Measurements from ENCODE around the gene TARDBP. TPM values are rescaled to one million over a fixed set of nuclear protein-coding genes. Genes with fewer than 3 reads are reported as not detected.
"Not testable (repeated sequence)": the region's sequence is repeated elsewhere in the genome, so short reads cannot be mapped to it uniquely, and the experiment has no call there.

Gene TARDBP
- total RNA-seq, 4 donors from 2014 or later, result 51.2 to 110 (median 96.6) TPM

DNA sequence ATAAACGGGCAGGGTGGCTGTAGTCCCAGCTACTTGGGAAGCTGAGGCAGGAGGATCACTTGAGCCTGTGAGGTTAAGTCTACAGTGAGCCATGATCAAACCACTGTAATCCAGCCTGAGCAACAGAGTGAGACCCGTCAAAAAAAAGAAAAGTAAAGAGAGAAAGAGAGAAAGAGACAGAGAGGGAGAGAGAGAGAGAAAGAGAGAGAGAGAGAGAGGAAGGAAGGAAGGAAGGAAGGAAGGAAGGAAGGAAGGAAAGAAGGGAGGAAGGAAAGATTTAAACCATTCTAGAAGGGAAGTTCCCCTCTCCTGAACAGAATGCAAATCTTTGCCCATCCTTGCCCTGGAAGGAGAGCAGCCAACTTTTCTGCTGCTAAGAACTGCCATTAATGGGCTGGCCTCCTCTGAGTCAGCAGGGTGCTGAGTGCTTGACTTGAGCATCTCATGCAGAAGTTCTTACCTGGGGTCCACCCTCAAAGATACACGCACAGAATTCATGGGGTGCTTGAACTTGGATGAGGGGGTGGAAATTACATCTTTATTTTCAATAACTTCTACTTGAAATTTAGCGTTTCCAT is 24.5 kb upstream of the TARDBP start:
- Histone ChIP-seq H3K4me3 (no peak overlapping the region), H3K36me3 (no peaks in the 10 kb centered on the region), H3K27ac (no peak overlapping the region), H3K4me1 (no peaks in the 10 kb centered on the region), H3K9me3 (no peaks in the 10 kb centered on the region), H3K27me3 (peaks cover 0 to 12% (median 0%) of the 10 kb centered on the region in 4 donors)
- 61 to 66% methylated on average over 4 of the region's 4 CpGs for WGBS, 2 donors
- no peak for DNase-seq
- intact Hi-C loops (cut with DNase I), result no loop called here
- no peak for TF ChIP-seq POLR2A (IDR thresholded peaks at IDR 0.05)
- TF ChIP-seq, protein P1, sequence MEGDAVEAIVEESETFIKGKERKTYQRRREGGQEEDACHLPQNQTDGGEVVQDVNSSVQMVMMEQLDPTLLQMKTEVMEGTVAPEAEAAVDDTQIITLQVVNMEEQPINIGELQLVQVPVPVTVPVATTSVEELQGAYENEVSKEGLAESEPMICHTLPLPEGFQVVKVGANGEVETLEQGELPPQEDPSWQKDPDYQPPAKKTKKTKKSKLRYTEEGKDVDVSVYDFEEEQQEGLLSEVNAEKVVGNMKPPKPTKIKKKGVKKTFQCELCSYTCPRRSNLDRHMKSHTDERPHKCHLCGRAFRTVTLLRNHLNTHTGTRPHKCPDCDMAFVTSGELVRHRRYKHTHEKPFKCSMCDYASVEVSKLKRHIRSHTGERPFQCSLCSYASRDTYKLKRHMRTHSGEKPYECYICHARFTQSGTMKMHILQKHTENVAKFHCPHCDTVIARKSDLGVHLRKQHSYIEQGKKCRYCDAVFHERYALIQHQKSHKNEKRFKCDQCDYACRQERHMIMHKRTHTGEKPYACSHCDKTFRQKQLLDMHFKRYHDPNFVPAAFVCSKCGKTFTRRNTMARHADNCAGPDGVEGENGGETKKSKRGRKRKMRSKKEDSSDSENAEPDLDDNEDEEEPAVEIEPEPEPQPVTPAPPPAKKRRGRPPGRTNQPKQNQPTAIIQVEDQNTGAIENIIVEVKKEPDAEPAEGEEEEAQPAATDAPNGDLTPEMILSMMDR (IDR thresholded peaks at IDR 0.05), result no peak

DNA sequence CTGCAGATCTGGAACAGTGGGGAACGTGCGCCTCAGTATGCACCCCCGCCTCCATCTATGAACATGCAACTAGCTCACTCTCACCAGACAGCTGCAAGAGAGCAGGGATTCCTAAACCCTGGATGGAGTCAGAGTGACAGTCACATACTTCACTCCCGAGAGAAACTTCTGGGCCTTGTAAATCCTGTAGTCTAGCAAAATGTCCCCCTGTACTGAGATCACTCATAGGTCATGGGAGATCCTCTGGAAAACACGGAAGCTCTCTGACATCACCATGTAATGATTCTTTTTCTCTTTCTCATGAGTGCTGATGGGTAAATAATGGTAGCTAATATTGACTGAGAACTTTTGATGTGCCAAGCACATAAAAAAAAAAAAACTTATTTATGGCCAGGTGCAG is 23.4 kb upstream of the TARDBP start:
- Histone ChIP-seq H3K4me1 (no peaks in the 10 kb centered on the region), H3K4me3 (no peak overlapping the region), H3K9me3 (no peaks in the 10 kb centered on the region), H3K27ac (no peak overlapping the region), H3K27me3 (peaks cover 0 to 3% (median 0%) of the 10 kb centered on the region in 4 donors), H3K36me3 (no peaks in the 10 kb centered on the region)
- intact Hi-C loops (cut with DNase I), result no loop called here
- no peak for DNase-seq
- 93% methylated on average over 2 to 3 of the region's 5 CpGs for WGBS, 2 donors
- TF ChIP-seq, protein P1 (IDR thresholded peaks at IDR 0.05), result no peak
- no peak for TF ChIP-seq POLR2A (IDR thresholded peaks at IDR 0.05)

DNA sequence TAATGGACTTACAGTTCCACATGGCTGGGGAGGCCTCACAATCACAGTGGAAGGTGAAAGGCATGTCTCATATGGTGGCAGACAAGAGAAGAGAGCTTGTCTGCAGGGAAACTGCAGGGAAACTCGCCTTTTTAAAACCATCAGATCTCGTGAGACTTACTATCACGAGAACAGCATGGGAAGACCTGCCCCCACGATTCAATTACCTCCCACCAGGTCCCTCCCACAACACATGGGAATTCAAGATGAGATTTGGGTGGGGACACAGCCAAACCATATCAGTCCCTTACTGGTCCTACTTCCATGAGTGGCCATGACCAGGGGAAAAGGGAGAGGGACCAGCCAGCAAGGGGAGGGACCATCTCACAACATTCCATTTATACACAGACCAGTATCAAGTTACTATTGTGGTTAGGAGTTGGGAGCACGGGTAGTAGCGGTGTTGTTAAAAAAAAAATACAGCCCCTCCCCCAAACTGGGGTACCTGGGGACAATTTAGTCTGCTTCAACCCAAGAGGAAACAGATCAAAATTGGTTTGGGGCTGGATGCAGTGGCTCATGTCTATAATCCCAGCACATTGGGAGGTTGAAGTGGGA is 22.4 kb upstream of the TARDBP start:
- not testable (repeated sequence) for H3K27me3 ChIP-seq
- 68 to 86% methylated on average over 3 to 6 of the region's 6 CpGs for WGBS, 2 donors

DNA sequence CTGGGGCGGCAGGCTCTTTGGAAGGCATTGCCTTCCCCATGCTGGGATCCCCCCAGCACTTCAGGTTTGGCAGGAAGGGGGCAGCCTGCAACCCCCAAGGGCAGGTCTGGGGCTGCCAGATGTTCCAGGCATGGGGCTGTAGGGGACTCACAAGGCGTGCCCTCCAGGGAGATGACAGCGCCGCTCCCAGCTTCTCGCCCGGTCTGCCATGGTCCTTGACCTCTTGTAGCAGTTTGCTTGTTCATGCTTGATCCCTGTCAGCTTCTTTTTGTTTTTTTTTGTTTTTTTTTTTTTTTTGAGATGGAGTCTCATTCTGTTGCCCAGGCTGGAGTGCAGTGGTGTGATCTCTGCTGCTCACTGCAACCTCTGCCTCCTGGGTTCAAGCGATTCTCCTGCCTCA is 21.6 kb upstream of the TARDBP start:
- Histone ChIP-seq H3K27ac (no peak overlapping the region), H3K36me3 (no peaks in the 10 kb centered on the region), H3K27me3 (no peaks in the 10 kb centered on the region), H3K4me3 (no peak overlapping the region), H3K4me1 (no peaks in the 10 kb centered on the region), H3K9me3 (no peaks in the 10 kb centered on the region)
- TF ChIP-seq, protein P1 (IDR thresholded peaks at IDR 0.05), result no peak
- no peak for TF ChIP-seq POLR2A (IDR thresholded peaks at IDR 0.05)
- intact Hi-C loops (cut with DNase I), result no loop called here
- DNase-seq, result no peak
- 90% methylated on average over 7 of the region's 7 CpGs for WGBS, 2 donors

More for the DNA sequence above, 22.4 kb upstream of the TARDBP start:
- intact Hi-C loops (cut with DNase I); H3K4me3 ChIP-seq; H3K4me1 ChIP-seq; H3K36me3 ChIP-seq; H3K27ac ChIP-seq; H3K9me3 ChIP-seq; DNase-seq: not testable (repeated sequence)

DNA sequence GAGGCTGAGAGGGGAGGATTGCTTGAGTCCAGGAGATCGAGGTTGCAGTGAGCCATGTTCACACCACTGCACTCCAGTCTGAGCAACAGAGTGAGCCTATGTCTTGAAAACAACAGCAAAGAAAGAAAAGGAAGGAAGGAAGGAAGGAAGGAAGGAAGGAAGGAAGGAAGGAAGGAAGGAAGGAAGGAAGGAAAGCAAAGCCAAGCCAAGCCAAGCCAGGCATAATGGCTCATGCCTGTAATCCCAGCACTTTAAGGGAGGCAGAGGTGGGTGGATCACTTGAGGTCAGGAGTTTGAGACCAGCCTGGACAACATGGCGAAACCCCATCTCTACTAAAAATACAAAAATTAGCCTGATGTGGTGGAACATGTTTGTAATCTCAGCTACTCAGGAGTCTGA is 20.4 kb upstream of the TARDBP start:
- H3K36me3 ChIP-seq, DNase-seq: not testable (repeated sequence)

DNA sequence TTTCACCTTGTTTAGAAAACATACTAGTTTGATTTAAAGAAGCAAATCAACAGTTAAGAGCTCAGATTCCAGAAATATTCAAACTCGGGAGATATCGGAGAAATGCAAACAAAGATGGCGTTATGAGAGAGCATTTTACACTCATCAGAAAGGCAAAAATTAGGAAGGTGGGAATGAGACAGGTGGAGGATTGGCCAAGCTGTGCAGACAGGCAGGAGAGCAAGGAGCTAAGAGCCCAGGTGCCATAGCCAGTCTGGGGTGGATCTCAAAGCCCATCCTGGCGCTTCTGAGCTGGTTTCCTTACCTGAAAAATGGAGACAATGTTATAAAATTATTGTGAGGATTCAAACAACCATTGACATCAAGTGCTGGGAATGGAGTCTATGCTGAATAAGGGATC is 19.6 kb upstream of the TARDBP start:
- no peak for TF ChIP-seq POLR2A (IDR thresholded peaks at IDR 0.05)
- TF ChIP-seq, protein P1 (IDR thresholded peaks at IDR 0.05), result no peak
- H3K27me3 ChIP-seq, result no peaks in the 10 kb centered on the region
- DNase-seq, result no peak
- no peaks in the 10 kb centered on the region for H3K36me3 ChIP-seq
- H3K4me3 ChIP-seq, result no peak overlapping the region
- intact Hi-C loops (cut with DNase I), result no loop called here
- no peak overlapping the region for H3K27ac ChIP-seq
- no peaks in the 10 kb centered on the region for H3K9me3 ChIP-seq
- no peaks in the 10 kb centered on the region for H3K4me1 ChIP-seq
- WGBS, 2 donors, result 79 to 81% methylated on average over 4 of the region's 4 CpGs

More for the DNA sequence above, 20.4 kb upstream of the TARDBP start:
- intact Hi-C loops (cut with DNase I); H3K9me3 ChIP-seq; H3K27ac ChIP-seq; H3K4me3 ChIP-seq; H3K27me3 ChIP-seq; H3K4me1 ChIP-seq: not testable (repeated sequence)
- 90 to 97% methylated on average over 2 of the region's 2 CpGs for WGBS, 2 donors

Data from esophagus squamous epithelium (tissue), 5 donors.